GM10847 (cell line): ENCODE data around the gene MGLL.

ENCODE experiments used
- POLR2A ChIP-seq: IDR thresholded peaks from 2 replicates; pipeline ENCODE4 v1.6.1; 2011; ENCODE audit not compliant: insufficient read length; ENCODE audit errors: extremely low read depth

The MGLL gene

GRCh38 chr3:127726894-127727293, 95.4 kb downstream of the MGLL start:
- TF ChIP-seq POLR2A, result no peak

DNA sequence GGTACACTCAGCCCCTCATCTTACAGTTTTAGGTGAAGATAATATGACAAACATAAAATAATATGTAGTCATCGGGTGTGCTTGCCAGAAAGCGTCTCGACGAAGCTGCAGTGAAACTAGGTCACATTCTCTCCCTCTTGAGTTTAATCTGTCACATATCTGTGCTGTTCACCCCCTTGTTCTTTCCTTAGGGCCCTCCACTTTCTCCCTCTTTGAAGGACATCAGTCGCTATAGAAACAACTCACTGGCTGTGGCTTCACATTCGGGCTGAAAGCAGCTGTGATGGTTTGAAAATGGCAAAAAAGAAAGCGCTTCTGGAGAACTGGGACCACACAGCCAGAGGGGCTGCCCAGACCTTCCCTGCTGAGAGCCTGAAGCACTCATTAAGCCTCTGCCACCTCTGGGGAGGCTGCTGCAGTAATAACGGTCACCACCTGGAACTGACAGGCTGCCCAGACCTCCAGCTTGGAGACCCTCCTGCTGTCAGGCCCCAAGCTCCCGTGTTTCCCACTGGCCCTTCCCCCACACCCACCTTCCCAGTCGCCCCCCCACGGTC, 99.2 kb downstream of the MGLL start:
- no peak for TF ChIP-seq POLR2A

DNA sequence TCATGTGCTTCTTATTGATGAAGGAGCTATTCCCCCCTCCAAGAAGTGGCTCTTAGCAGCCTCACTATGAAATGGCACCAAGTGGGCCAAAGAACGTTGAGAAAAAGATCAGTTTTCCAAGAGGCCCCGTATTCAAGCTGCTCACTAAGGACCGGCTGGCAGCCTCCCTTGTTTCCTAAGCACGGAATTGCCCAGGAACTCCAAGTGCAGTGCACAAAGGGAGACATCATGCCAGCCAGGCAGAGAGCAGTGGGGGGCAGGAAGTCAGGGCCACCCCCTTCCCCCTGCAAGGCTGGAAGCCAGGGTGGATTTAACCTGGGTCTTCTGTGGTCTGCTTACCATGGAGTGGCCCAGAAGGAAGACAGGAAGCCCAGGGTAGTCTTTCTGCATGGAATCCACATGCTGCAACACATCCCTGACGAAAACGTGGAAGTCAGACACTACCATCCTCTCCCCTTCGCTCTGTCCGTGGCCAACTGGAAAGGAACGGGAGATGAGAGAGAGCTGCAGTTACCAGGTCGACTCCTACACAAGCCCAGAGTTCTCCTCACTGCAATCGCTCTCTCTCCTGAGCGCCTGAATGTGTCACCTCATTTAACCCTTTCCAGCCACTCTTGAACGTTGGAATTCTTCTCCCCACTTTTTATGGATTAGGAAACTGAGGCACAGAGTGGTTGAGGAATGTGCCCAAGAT, 100.1 kb downstream of the MGLL start:
- TF ChIP-seq POLR2A, result no peak

GRCh38 chr3:127720985-127721935, 101.1 kb downstream of the MGLL start:
- TF ChIP-seq POLR2A, result no peak

DNA sequence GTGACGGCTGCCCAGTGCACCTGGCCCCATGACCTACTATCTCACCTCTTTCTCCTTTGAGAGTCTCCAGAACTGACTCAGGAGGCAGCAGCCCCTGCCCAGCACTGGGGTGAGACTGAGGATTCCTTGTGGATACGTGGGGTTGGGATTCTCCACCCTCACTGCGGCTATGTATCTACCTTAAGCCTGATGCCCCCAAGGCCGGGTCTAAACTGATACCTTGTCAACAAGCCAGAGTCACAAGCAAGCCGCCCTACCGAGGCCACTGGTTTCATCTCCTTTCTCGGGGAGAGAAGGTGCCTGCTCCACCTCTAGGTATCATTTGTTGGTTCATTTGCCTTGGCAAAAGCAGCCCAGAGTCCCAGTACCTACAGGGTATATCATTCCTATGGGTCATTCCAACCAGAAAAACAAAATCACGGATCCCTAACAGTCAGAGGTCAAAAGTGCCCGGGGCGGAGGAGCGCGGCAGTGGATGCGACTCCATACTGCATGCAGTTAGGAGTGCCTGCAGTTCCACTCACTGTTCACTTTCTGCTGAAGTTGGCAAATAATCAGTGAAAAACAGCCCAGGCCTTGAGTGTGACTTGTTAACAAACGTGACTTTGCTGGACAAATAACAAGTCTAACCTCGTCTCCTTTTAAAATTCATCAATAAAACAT, 102.0 kb downstream of the MGLL start:
- no peak for TF ChIP-seq POLR2A

DNA sequence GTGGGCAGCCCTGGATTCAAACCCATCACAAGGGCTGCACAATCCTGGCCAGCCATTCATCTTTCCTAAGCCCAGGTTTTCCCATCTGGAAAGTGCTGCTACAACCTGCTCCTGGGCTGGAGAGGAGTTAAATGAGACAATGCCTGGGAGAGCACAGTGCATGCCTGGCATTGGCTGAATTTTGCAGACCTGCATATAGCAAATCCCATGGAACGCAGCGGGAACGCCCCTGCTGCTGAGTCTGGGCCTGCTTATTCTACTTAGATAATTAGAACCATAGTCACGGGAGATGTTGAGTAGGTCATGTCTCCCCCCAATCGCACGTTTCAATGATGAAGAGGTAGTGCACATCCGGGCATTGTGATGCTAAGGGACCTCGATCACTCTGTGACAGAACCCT, 102.9 kb downstream of the MGLL start:
- TF ChIP-seq POLR2A, result no peak

GRCh38 chr3:127718916-127719290, 103.4 kb downstream of the MGLL start:
- TF ChIP-seq POLR2A, result no peak

DNA sequence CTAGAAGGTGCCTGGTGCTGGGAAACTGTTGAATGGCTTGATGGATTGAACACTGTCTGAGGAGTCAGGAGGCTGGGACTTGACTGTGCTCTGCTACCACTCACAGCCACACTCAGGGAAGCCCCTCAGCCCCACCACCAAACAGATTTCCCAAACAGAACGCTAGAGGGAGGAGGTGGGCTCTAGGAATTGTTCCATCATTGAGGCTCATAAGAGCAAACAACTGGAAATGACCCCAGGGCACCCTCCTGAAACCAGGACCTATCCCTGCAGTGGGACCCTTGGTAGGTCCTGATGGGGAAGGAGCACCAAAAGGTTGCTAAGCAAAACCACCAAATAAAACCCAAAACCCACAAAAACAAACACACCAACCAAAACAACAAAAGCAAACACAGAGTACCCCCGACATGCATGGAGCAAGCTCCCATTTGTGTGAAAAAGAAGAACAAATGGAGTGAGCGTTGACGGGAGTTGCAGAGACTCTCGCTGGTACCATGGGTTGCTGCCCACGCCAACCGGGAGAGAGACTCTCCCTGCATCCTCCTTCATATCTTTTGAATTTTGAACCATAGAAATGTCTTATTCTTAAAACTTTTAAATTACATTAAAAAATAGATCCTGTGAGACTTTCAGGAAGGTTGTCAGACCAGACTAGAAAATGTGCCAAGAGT, 103.9 kb downstream of the MGLL start:
- TF ChIP-seq POLR2A, result no peak

DNA sequence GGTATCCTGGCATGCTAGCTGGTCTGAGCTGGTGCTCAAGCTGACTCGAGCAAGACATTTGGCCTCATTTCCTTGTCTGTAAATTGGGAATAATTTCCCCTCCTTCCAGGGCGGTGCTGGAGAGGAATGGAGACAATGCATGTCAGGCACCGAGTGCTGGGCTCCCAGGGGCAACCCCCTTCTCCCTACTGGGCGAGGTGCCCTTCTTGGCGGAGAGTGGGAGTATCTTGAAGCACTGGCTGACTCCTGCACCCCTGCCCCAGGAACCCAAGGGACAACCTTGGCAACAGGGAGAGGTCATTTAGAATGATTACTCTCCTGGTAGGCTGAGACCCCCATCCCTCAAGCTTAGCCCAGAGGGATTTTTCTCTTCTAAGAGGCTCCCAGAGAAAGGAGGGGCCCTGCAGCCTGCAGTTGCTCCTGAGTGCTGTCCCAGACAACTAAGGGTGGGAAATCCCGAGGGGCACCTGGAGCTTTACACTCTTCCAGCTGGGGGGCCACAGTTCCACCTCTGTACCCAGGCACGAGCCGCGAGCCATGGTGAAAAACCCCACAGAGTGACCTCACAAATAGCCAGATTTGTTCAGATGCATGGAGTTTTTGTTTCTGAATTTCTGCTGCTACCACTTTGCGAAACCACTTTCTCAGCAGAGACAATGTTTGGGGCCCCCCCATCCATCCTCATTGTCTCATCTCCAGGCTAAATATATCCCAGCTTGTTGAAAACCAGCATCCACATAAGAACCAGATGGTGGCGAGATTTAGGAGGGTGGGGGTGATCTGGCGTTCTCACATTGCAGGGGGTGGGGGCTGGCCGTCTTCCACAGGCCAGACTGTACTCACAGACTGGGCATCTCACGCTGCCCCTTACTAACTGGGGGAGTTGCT, 104.7 kb downstream of the MGLL start:
- no peak for TF ChIP-seq POLR2A

- TF ChIP-seq POLR2A, result no peak
Measured at GRCh38 chr3:127716384-127716783, 105.9 kb downstream of the MGLL start.

DNA sequence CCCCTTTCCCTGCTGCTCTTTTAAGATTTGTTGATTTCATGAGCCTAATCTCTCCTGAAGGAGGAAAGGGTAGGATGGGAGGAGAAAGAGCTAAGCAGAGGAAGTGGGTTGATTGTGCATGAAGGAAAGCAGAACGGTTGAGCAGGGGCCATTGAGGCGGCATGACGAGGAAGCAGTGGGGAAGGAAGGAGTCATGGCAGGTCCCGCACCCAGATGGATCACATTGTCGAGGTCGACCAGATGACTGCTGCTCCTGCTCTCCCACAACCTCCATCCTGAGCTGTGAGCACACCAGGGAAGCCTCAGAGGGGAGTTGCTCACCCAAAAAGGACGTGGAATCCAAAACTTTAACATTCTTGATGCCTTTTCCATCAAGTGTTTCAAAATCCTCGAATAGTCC, 106.8 kb downstream of the MGLL start:
- TF ChIP-seq POLR2A, result no peak

GRCh38 chr3:127714866-127715265, 107.4 kb downstream of the MGLL start:
- TF ChIP-seq POLR2A, result no peak

DNA sequence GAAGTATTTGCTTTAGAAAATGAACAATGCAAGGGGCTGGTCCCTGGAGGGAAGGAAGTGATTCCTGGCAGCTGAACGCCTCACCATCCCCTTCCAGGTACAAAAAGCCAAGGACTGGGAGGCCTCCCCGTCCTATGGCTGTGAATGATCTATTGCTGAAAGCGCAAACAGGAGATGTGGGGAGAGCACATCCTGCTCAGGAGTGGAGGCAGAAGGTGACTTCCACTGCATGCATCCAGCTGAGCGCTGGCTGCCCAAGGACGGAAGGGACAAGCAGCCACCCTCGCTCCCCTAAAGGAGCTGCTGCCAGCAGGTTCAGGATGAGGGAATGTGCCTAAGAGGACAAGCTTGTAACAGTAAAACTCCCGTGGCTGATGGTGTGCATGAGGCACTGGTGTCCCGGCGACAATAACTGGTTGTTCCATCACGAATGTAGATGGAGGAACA, 108.2 kb downstream of the MGLL start:
- no peak for TF ChIP-seq POLR2A
